Panc1 (cell line): ENCODE measurements around the gene SUPT3H.

Source experiments
- POLR2AphosphoS5 ChIP-seq: IDR thresholded peaks from 2 replicates; pipeline ENCODE4 v1.6.1; 2012; ENCODE audit warnings: mild to moderate bottlenecking, low read depth, low read length, moderate library complexity
- SIN3A ChIP-seq: IDR thresholded peaks from 2 replicates; pipeline ENCODE4 v1.6.1; 2012; ENCODE audit warnings: low read depth, mild to moderate bottlenecking, low read length, moderate library complexity, borderline replicate concordance; ENCODE audit not compliant: insufficient read depth
- TCF7L2 ChIP-seq: IDR thresholded peaks from 2 replicates; pipeline ENCODE4 v1.6.1; 2011; ENCODE audit warnings: mild to moderate bottlenecking, low read depth, low read length, inconsistent platforms
- TF ChIP-seq, protein P1 (sequence below): fragments of 450-650 bp; IDR thresholded peaks from 2 replicates; pipeline ENCODE4 v1.5.1; 2017; ENCODE audit warnings: mild to moderate bottlenecking
- TF ChIP-seq, protein P2 (sequence below), 2 experiments: IDR thresholded peaks; 2 replicates each; pipeline ENCODE4 v1.6.1; 2011 to 2012; ENCODE audit warnings: low read depth in 2 of 2, control low read depth in 1 of 2, low read length in 1 of 2, mild to moderate bottlenecking in 1 of 2, moderate library complexity in 1 of 2; ENCODE audit not compliant: insufficient read depth in 1 of 2

DNA sequence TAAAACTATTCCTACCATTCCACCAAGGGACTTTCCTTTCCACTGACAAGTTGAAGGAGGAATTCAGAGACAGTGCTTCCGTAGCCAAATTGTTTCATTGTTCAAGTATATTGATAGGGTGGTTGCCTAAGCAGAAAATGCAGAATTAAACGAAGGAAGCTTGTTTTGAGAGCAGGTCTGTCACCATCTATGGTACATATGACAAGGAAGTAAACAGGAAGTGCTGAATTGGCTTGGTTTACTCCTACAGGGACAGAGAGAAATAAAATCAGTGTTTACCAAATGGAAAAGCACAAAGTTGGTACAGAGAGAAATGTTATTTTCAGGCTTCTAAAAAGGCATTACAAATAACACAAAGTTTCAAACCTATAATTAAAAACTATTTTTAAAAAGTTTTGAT lies 568.5 kb downstream of the SUPT3H start:
- TF ChIP-seq, protein P1, sequence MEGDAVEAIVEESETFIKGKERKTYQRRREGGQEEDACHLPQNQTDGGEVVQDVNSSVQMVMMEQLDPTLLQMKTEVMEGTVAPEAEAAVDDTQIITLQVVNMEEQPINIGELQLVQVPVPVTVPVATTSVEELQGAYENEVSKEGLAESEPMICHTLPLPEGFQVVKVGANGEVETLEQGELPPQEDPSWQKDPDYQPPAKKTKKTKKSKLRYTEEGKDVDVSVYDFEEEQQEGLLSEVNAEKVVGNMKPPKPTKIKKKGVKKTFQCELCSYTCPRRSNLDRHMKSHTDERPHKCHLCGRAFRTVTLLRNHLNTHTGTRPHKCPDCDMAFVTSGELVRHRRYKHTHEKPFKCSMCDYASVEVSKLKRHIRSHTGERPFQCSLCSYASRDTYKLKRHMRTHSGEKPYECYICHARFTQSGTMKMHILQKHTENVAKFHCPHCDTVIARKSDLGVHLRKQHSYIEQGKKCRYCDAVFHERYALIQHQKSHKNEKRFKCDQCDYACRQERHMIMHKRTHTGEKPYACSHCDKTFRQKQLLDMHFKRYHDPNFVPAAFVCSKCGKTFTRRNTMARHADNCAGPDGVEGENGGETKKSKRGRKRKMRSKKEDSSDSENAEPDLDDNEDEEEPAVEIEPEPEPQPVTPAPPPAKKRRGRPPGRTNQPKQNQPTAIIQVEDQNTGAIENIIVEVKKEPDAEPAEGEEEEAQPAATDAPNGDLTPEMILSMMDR: no peak
- TF ChIP-seq POLR2AphosphoS5: no peak
- no peak for TF ChIP-seq SIN3A
- TF ChIP-seq, protein P2, sequence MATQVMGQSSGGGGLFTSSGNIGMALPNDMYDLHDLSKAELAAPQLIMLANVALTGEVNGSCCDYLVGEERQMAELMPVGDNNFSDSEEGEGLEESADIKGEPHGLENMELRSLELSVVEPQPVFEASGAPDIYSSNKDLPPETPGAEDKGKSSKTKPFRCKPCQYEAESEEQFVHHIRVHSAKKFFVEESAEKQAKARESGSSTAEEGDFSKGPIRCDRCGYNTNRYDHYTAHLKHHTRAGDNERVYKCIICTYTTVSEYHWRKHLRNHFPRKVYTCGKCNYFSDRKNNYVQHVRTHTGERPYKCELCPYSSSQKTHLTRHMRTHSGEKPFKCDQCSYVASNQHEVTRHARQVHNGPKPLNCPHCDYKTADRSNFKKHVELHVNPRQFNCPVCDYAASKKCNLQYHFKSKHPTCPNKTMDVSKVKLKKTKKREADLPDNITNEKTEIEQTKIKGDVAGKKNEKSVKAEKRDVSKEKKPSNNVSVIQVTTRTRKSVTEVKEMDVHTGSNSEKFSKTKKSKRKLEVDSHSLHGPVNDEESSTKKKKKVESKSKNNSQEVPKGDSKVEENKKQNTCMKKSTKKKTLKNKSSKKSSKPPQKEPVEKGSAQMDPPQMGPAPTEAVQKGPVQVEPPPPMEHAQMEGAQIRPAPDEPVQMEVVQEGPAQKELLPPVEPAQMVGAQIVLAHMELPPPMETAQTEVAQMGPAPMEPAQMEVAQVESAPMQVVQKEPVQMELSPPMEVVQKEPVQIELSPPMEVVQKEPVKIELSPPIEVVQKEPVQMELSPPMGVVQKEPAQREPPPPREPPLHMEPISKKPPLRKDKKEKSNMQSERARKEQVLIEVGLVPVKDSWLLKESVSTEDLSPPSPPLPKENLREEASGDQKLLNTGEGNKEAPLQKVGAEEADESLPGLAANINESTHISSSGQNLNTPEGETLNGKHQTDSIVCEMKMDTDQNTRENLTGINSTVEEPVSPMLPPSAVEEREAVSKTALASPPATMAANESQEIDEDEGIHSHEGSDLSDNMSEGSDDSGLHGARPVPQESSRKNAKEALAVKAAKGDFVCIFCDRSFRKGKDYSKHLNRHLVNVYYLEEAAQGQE (IDR thresholded peaks at IDR 0.05; ENCODE audit: insufficient read depth in 1 of 2, low read depth in 2 of 2, low read length in 1 of 2): no peak
- TF ChIP-seq TCF7L2: no peak
